HG03354 (cell line): ENCODE results near the gene BIRC2.
"Not testable (repeated sequence)": the region's sequence is repeated elsewhere in the genome, so short reads cannot be mapped to it uniquely, and the experiment has no call there.

Source experiments
- ATAC-seq: cut with Tn5 transposase; IDR thresholded peaks from one replicate; pipeline ENCODE4 v1.9.1; 2021; ENCODE audit warnings: mild to moderate bottlenecking; ENCODE audit not compliant: unreplicated experiment, poor library complexity, severe bottlenecking

The BIRC2 gene

DNA sequence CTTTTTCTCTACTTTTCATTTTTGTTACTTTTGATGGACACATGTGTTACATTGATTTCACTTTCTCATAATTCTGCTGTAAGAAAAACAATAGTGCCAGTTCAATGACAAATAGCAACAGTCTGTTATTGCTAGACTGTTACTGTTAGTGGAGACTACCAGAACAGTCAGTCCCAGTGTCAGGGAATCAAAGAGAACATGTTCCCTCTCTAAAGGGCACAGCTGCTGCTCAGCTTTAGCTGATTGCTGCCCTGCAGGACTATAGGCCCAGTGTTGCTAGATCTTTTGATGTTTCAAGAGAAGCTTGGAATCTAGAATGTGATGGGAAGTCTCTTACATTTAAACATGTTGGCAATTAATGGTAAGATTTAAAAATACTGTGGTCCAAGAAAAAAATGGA, 26.3 kb upstream of the BIRC2 start:
- ATAC-seq, result no peak

DNA sequence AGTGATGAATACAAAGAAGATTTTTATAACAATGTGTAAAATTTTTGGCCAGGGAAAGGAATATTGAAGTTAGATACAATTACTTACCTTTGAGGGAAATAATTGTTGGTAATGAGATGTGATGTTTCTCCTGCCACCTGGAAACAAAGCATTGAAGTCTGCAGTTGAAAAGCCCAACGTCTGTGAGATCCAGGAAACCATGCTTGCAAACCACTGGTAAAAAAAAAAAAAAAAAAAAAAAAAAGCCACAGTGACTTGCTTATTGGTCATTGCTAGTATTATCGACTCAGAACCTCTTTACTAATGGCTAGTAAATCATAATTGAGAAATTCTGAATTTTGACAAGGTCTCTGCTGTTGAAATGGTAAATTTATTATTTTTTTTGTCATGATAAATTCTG, 24.5 kb upstream of the BIRC2 start:
- no peak for ATAC-seq

DNA sequence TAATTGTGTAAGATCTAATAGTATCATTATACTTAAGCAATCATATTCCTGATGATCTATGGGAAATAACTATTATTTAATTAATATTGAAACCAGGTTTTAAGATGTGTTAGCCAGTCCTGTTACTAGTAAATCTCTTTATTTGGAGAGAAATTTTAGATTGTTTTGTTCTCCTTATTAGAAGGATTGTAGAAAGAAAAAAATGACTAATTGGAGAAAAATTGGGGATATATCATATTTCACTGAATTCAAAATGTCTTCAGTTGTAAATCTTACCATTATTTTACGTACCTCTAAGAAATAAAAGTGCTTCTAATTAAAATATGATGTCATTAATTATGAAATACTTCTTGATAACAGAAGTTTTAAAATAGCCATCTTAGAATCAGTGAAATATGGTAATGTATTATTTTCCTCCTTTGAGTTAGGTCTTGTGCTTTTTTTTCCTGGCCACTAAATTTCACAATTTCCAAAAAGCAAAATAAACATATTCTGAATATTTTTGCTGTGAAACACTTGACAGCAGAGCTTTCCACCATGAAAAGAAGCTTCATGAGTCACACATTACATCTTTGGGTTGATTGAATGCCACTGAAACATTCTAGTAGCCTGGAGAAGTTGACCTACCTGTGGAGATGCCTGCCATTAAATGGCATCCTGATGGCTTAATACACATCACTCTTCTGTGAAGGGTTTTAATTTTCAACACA, 23.3 kb upstream of the BIRC2 start:
- no peak for ATAC-seq

DNA sequence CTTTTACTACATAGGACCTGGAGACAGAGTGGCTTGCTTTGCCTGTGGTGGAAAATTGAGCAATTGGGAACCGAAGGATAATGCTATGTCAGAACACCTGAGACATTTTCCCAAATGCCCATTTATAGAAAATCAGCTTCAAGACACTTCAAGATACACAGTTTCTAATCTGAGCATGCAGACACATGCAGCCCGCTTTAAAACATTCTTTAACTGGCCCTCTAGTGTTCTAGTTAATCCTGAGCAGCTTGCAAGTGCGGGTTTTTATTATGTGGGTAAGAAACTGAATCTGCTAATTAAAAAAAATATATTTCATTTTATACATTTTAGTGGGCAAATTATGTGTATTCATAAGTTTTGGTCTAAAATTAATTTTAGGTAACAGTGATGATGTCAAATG, 21.9 kb upstream of the BIRC2 start:
- ATAC-seq, result no peak

DNA sequence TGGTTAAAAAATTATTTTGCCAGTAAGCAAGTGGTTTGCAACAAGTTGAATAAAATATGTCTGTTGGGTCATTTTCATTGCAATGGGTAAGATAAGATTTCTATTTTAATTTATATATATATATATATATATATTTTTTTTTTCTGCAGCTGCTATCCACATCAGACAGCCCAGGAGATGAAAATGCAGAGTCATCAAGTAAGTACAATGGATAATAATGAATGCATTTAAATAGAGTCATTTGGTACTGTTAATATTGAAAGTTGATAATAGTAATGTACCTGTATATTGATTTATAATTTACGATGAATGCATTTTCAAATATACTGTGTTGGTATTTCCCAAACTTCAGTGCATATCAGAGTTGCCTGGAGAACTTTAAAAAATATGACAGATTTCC, 18.3 kb upstream of the BIRC2 start:
- ATAC-seq, result no peak

DNA sequence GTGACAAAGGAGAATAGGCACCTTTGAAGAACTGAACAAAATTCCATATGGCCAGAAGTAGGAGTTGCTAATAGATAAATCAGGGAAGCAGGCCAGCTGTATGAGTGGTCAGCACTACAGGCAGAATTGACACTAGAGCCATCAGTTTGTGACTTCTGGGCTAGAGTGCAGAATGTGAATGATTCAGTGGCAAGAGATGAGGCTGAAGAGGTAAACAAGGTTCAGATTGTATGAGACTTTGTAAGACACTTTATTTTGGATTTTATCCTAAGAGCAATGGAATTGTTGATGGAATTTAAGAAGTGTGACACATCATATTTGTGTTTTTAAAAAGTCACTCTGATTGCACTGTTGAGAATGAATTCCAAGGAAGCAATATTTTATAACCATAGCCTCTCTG, 16.8 kb upstream of the BIRC2 start:
- ATAC-seq, result no peak

DNA sequence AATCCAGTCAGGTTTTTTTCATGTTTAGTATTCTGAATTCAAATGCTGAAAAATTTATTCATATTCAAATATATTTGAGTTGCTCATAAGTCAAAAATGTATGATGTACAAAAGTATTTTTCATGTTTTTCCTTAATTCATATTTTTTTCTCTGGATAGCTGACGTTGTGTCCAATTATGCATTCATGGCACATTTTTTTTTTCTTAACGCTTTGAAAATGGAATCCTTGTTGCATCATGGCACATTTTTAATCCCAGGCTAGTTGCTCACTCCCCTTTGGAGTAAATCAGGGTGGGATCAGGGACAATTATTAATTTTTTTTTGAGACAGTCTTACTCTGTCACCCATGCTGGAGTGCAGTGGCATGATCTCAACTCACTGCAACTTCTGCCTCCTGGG, 15.7 kb upstream of the BIRC2 start:
- no peak for ATAC-seq

DNA sequence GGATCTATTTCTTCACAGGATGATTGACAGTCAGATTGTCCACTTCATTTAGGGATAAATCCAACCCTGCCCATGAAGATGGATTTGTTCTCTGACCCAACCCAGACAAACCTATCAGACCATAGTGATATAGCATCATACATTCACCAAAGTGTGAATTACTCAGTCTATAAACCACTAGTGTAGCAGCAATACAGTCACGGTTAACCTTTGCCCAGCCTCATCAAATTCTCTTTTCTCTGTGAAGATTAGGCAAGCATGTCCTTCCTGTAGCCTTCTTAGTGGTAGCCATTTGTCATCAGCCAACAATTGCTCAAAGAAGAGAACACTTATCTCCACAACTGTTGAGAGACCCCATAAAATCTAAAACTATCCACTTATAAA, 14.4 kb upstream of the BIRC2 start:
- no peak for ATAC-seq

DNA sequence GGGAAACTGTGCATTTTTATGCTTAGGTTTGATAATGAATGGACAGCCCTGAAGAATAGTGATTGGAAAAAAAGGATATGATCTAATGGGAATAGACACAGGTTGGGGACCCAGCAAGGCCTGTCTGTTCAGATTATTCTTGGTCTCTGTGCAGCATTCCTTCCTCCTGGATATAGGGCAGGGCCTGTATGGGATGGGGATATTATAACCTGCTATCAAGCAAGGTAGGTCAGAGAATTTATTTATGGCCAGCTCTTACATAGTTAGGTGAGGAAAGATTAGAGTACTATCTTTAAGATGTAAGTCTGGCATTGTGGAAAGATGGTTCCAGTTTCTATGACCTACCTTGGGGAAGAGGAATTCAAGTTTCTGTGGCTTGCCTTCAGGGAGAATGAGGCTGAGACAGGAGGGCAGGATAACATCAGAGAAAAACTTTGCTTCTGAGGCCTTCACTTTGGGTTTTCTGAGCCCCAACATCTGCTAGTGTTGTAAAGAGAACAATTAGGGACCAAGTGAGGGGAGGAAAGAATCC, 8.5 kb upstream of the BIRC2 start:
- no peak for ATAC-seq

DNA sequence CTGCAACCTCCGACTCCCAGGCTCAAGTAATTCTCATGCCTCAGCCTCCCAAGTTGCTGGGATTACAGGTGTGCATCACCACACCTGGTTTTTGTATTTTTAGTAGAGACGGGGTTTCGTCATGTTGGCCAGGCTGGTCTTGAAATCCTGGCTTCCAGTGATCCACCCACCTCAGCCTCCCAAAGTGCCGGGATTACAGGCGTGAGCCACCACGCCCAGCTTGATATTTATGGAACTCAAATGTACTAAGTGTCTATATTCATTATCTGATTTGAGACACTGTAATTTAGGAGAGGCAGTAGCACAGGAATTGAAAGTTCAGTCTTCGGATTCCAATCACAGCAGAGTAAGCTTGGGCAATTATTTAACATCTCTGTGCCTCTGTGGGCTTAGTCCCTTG, 5.7 kb upstream of the BIRC2 start:
- not testable (repeated sequence) for ATAC-seq

DNA sequence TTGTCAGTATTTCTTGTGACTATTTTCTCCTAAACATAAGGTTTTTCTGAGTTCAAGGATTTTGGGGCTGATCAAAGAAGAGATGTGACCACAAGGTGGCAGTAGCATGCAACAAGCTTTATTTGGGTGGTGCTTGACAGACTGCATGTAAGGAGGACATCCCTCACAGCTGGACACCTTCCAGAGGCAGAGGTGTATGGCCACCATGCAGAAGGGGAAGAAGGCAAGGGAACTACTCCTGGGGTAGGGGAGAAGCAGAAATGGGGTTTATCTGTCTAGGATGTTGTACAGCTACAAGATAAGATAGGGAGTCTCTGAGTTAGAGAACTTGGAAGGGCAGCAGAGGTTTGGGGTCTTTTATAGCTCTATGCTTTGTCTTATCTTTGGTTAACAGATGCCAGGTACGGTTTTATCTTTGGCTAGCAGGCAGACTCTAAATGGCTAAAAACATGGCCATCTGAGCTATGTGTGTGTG, 5.1 kb upstream of the BIRC2 start:
- peak; percentile 55 for ATAC-seq

DNA sequence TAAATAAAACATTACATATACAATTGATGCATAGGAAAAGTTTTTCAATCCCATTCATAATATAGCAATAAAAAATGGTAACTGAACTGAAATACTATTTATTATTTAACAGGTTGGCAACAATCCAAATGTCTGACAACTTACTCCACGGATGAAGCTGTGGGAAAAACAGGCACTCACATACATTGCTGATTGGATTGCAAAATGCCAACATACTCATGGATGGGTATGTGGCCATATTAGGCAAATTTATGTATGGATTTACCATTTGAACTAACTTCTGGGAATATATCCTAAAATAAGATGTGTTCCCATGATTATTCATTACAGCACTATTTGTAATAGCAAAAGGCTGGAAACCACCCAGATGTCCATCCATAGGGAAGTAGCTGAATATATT, 3.2 kb upstream of the BIRC2 start:
- no peak for ATAC-seq

DNA sequence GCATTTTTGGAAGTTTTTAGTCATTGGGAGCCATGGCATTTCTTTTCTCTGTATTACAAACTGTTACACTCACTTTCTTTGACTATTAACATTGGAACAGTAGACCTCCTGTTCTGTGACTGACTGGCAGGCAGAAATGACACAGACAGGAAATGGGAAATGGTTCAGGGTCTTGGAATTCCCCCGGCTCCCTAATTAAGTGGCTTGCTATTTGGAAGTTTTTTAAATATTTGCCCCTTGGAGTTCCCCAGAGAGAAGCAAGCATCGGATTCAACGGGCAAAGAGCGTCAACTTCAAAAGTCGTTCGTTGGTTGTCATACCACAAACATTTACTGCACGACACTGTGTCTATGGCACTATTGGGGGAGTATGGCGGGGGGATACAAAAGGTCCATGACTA, 1.1 kb upstream of the BIRC2 start:
- ATAC-seq, result no peak

DNA sequence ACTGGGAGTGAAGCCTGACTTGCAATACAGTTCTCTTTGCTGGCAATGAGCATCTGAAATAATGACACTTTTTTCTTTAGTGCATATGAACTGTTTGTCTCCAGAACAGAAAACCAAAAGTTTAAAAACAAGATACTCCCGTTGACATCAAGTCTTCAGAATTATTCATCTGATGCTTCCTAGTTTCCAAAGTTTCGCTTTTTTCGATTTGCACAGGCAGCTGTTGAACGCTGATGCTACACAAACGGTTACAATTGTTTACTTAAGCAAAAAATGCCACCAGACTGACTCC, 612 bp upstream of the BIRC2 start:
- no peak for ATAC-seq

DNA sequence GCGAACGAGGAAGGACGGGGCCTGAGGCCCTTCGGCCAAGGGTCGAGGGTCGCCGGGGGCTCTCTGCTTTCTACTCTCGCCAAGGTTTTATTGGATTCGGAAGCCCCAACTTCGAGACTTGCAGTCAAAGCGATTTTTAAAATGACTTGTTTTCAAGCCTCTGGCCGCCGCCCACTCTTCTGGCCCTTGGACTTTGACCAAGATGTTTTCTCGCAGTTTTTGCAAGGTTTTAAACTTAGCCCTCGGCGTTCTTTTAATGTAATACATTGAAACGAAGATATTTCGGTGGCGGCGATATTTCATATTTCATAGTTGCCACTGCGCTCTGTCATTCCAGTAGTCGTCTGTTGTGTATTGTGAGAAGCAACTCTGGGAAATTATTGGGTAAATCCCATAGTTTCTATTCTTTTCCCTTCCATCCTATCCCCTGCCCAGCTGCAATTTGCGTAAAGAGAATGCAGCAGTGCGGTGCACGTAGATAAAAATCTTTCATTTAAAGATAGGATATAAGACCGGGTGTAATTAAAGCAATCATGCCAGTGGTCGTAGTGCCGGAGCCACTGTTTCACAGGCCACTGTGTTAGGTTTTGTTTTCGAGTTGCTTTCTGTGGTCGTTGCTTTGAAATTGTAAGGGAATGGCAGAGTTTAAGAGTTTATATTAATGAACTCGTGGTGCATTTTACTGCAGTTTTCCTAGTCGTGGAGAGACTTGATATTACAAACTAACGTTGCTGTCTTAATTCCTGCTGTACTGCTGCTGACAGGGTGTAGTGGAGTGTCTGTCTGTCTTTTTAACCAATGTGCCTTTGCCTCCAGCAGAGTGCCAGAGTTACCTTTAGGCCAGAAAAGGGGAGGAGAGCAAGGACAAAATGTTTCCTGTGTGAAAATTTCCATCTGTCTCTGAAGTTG, 702 bp downstream of the BIRC2 start:
- peak; percentile 27 for ATAC-seq

DNA sequence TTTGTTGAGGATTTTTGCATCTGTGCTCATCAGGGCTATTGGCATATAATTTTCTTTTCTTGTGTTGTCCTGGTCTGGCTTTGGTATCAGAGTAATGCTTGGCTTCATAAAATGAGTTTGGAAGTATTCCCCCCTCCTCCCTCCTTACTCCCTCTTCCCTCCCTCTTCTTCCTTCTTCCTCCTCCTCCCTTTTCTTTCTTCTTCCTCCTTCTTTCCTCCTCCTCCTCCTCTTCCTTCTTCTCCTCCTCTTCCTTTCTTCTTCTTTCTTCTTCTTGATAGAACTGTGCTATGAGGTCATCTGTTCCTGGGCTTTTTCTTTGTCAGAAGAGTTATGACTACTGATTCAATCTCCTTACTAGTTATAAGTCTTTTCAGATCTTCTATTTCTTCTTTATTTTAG, 10.1 kb downstream of the BIRC2 start:
- ATAC-seq, result no peak

DNA sequence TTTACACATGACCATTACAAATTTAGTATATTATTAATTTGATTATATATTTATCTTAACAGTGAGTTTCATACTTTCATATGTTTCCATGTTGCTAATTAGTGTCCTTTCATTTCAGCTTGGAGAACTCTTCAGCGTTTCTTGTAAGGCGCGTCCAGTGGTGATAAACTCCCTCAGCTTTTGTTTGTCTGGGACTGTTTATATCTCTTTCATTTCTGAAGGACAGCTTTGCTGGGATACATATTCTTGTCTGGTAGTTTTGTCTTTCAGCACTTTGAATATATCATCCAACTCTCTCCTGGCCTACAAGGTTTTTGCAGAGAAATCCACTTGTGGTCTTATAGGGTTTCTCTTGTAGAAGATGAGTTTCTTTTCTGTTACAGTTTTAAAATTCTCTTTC, 12.4 kb downstream of the BIRC2 start:
- no peak for ATAC-seq

DNA sequence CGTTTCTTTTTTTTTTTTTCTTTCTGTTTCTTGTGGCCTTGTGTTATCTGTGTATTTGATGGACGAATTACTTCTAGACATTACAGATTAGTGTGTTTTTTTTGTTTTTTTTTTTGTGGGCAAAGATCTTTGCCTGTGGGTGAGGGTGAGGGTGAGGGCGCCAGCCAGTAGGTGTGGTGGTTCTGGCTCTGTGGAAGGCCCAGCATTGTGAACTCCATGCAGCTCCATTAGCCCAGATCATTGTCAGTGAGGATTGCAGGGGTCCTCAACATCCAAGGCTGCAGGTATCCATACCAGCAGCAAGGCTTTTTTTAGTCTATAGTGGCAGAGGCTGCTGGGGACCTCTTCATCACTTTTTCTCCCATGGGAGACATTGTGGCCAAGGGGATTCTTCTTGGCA, 13.7 kb downstream of the BIRC2 start:
- no peak for ATAC-seq

DNA sequence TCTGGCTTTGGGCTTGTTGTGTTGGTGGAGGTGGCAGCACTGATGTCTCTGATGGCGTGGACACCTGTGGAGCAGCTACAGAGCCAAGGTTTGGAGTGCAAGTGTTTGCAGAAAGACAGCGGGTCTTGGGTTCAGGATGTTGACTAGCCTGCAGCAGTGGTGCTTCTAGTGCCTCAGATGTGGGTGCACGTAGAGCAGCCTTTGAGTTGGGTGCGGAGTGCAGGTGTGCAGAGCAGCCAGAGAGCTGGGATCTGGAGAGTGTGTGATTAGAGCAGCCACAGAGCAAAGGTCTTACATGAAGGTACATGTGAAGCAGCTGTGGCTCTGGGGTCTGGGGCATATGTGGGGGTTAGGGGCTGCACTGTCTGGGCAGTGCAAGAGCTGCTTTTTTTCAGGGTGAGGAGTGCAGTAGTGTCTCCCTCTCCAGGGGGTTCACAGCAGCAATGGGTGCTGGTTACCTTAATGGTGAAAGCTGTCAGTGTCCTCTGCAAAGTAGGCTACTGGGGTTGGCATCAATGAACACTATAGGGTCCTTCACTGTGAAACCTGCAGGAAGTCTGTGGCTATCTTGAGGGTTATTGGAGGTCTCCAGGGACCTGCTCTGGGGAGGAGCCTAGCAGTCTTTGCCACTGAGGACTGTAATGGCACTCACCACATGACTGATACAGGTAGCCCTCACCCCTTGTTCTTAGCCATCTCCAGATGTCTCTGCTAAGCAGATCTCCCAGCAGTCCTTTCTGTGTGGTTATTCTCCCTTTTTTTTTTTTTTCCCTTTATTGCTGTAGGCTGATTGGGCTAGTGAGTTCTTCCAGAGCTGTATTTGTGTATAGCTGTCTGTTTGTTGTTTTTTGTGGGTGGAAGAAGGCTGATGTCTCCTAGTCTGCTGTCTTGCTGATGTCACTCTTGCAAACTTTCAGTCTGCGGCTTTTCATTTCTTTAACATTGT, 14.3 kb downstream of the BIRC2 start:
- peak; percentile 89 for ATAC-seq

DNA sequence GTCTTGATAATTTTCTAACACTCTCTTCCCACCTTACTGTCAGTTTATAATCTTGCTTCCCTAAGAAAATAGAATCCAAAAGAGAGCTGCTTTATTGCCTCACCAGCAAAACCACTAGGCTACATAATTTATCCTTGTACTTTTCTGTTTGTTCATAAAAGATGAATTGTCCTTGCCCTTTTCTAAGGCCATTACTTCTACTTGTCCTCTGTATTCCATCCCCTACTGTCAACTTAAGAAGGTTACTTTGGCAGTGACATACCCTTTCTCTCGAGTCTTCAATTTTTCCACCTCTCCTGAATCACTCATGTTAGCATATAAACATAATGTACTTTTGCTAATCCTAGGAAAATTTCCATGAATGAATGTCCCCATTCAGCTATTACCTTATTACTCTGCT, 18.0 kb downstream of the BIRC2 start:
- no peak for ATAC-seq
